ENCODE results near the gene NR6A1.

- TF ChIP-seq POLR2AphosphoS5 (IDR thresholded peaks at IDR 0.05) (no peak), CTCF (IDR thresholded peaks at IDR 0.05) (no peak), POLR2A (IDR thresholded peaks at IDR 0.05) (no peak)
Measured at GRCh38 chr9:124472770-124473169, 298.3 kb downstream of the NR6A1 start.
